WTC11 (cell line): ENCODE results near the gene RRP36. TPM values are rescaled to one million over a fixed set of nuclear protein-coding genes. Genes with fewer than 3 reads are reported as not detected.
A peak's percentile ranks its signal among the peaks of the same experiment; 100 is the strongest.

Source experiments
- ATAC-seq: fragments of 200-7000 bp; cut with Tn5 transposase; 2 replicates; pipeline ENCODE4 v1.10.0; 2021; ENCODE audit warnings: mild to moderate bottlenecking, moderate library complexity
- CTCF ChIA-PET: fragments of 300-600 bp; sonication (Branson Sonifier 250); formaldehyde crosslinking; loops from one replicate; lab custom pipeline; 2021; ENCODE audit warnings: antibody characterized with exemption; lab: Charles Lee
- POLR2A ChIA-PET: fragments of 350-600 bp; sonication (Branson Sonifier 250); formaldehyde crosslinking; loops from one replicate; lab custom pipeline; 2021; ENCODE audit warnings: antibody characterized with exemption; lab: Charles Lee
- DNase-seq: peaks from one replicate; pipeline ENCODE4 v3.0.0; 2021; ENCODE audit warnings: low spot score
- H3K27ac Mint-ChIP-seq: 2 replicates; pipeline ENCODE4 v1.8.0; 2021; ENCODE audit warnings: mixed read lengths
- H3K27me3 Mint-ChIP-seq: 2 replicates; pipeline ENCODE4 v1.8.0; 2021; ENCODE audit warnings: low read depth, mild to moderate bottlenecking, moderate library complexity, mixed read lengths
- H3K36me3 Mint-ChIP-seq: 2 replicates; pipeline ENCODE4 v1.8.0; 2021; ENCODE audit warnings: mixed read lengths
- H3K4me1 Mint-ChIP-seq: 2 replicates; pipeline ENCODE4 v1.8.0; 2022; ENCODE audit warnings: mixed read lengths
- H3K4me3 Mint-ChIP-seq: 2 replicates; pipeline ENCODE4 v1.8.0; 2021; ENCODE audit warnings: mild to moderate bottlenecking, moderate library complexity, mixed read lengths
- H3K9me3 Mint-ChIP-seq: 2 replicates; pipeline ENCODE4 v1.8.0; 2021; ENCODE audit warnings: mixed read lengths
- ATF2 ChIP-seq: sonication (generic); formaldehyde crosslinking; IDR thresholded peaks from 2 replicates; pipeline ENCODE4 v1.8.1; 2022; ENCODE audit warnings: low read depth, missing genetic modification reagents, borderline replicate concordance
- CDX4 ChIP-seq: fragments of 250-450 bp; sonication (Bioruptor Pico); IDR thresholded peaks from 2 replicates; pipeline ENCODE4 v1.9.0; 2021; ENCODE audit warnings: moderate library complexity, mild to moderate bottlenecking, inconsistent platforms, borderline replicate concordance
- CREB1 ChIP-seq: sonication (generic); formaldehyde crosslinking; IDR thresholded peaks from 2 replicates; pipeline ENCODE4 v1.8.0; 2023; ENCODE audit warnings: mild to moderate bottlenecking, missing genetic modification reagents
- EMX1 ChIP-seq: fragments of 250-450 bp; sonication (Bioruptor Pico); IDR thresholded peaks from 2 replicates; pipeline ENCODE4 v1.8.0; 2021; ENCODE audit warnings: mild to moderate bottlenecking
- JAZF1 ChIP-seq: fragments of 250-450 bp; sonication (Bioruptor Pico); IDR thresholded peaks from 2 replicates; pipeline ENCODE4 v1.9.0; 2021; ENCODE audit warnings: moderate library complexity, mild to moderate bottlenecking, inconsistent platforms
- NR1H2 ChIP-seq: sonication (generic); formaldehyde crosslinking; IDR thresholded peaks from 2 replicates; pipeline ENCODE4 v1.9.0; 2021; ENCODE audit warnings: mild to moderate bottlenecking, moderate library complexity, missing genetic modification reagents
- PRRX2 ChIP-seq: fragments of 250-450 bp; sonication (Bioruptor Pico); IDR thresholded peaks from 2 replicates; pipeline ENCODE4 v1.8.0; 2021; ENCODE audit warnings: mild to moderate bottlenecking
- RELA ChIP-seq: sonication (generic); formaldehyde crosslinking; IDR thresholded peaks from 2 replicates; pipeline ENCODE4 v1.8.1; 2022; ENCODE audit warnings: missing genetic modification reagents, mild to moderate bottlenecking, borderline replicate concordance
- SMAD4 ChIP-seq: sonication (generic); formaldehyde crosslinking; IDR thresholded peaks from 2 replicates; pipeline ENCODE4 v1.8.0; 2022; ENCODE audit warnings: mild to moderate bottlenecking, missing genetic modification reagents
- SOX15 ChIP-seq: fragments of 250-450 bp; sonication (Bioruptor Pico); IDR thresholded peaks from 2 replicates; pipeline ENCODE4 v1.9.0; 2021; ENCODE audit warnings: mild to moderate bottlenecking
- TEAD4 ChIP-seq: sonication (generic); formaldehyde crosslinking; IDR thresholded peaks from 2 replicates; pipeline ENCODE4 v1.8.0; 2022; ENCODE audit warnings: mild to moderate bottlenecking, missing genetic modification reagents
- USF1 ChIP-seq: sonication (generic); formaldehyde crosslinking; IDR thresholded peaks from 2 replicates; pipeline ENCODE4 v1.8.0; 2022; ENCODE audit warnings: mild to moderate bottlenecking, missing genetic modification reagents
- ZNF121 ChIP-seq: sonication (generic); formaldehyde crosslinking; IDR thresholded peaks from 2 replicates; pipeline ENCODE4 v1.8.0; 2023; ENCODE audit warnings: missing genetic modification reagents
- ZNF138 ChIP-seq: sonication (generic); formaldehyde crosslinking; conservative IDR thresholded peaks from 2 replicates; pipeline ENCODE4 v1.8.1; 2022; ENCODE audit warnings: mild to moderate bottlenecking, moderate library complexity, missing genetic modification reagents
- ZNF317 ChIP-seq: sonication (generic); formaldehyde crosslinking; IDR thresholded peaks from 2 replicates; pipeline ENCODE4 v1.8.1; 2023; ENCODE audit warnings: low read depth, mild to moderate bottlenecking, moderate library complexity, missing genetic modification reagents, borderline replicate concordance
- ZNF423 ChIP-seq: fragments of 250-450 bp; sonication (Bioruptor Pico); IDR thresholded peaks from 2 replicates; pipeline ENCODE4 v2.1.2; 2022; ENCODE audit warnings: mild to moderate bottlenecking, moderate library complexity
- total RNA-seq: library from RNA; stranded (reverse); gene quantifications from 3 replicates; pipeline ENCODE4 v1.2.3, GENCODE V29; 2021
- TF ChIP-seq, protein P1 (sequence below): fragments of 200-600 bp; IDR thresholded peaks from 2 replicates; pipeline ENCODE4 v1.8.0; 2022; ENCODE audit warnings: antibody characterized with exemption
- TF ChIP-seq, protein P2 (sequence below): sonication (generic); formaldehyde crosslinking; IDR thresholded peaks from 2 replicates; pipeline ENCODE4 v1.8.0; 2022; ENCODE audit warnings: mild to moderate bottlenecking, missing genetic modification reagents
- TF ChIP-seq, protein P3 (sequence below): sonication (generic); formaldehyde crosslinking; IDR thresholded peaks from 2 replicates; pipeline ENCODE4 v1.8.0; 2023; ENCODE audit warnings: missing genetic modification reagents, mild to moderate bottlenecking, borderline replicate concordance

RRP36 gene
- total RNA-seq, 1 experiment from 2014 or later: 81.0 TPM

GRCh38 chr6:42971746-42972327, 49.6 kb upstream of the RRP36 start:
- no peak for ATAC-seq
- Mint-ChIP-seq H3K27me3 (no peaks in the 10 kb centered on the region), H3K4me1 (peaks cover 1% of the 10 kb centered on the region; the same call in 1 of the 2 replicates), H3K4me3 (no peak overlapping the region), H3K9me3 (no peaks in the 10 kb centered on the region), H3K27ac (peak overlapping the region; percentile 66; the same call in 1 of the 2 replicates), H3K36me3 (no peaks in the 10 kb centered on the region)
- POLR2A ChIA-PET: interaction anchor here (0.5 to 2.7 kb wide), 3 partner anchors 12 to 108 kb away, joined by 3 to 9 read pairs (median 4); partner anchors contain the start of genes CNPY3 and PPP2R5D
- DNase-seq: no peak
- CTCF ChIA-PET: interaction anchor here (1.6 to 1.8 kb wide), 2 partner anchors 11 to 39 kb away, joined by 5 to 9 read pairs; partner anchors contain the start of gene GNMT
- TF ChIP-seq USF1 (CRISPR knock-in tag): no peak
- TF ChIP-seq ZNF121 (CRISPR knock-in tag): no peak
- TF ChIP-seq SOX15 (CRISPR knock-in tag): no peak
- no peak for TF ChIP-seq NR1H2
- TF ChIP-seq JAZF1 (CRISPR knock-in tag): no peak
- TF ChIP-seq CREB1 (CRISPR knock-in tag): no peak
- no peak for TF ChIP-seq RELA (CRISPR knock-in tag)
- TF ChIP-seq, protein P1, sequence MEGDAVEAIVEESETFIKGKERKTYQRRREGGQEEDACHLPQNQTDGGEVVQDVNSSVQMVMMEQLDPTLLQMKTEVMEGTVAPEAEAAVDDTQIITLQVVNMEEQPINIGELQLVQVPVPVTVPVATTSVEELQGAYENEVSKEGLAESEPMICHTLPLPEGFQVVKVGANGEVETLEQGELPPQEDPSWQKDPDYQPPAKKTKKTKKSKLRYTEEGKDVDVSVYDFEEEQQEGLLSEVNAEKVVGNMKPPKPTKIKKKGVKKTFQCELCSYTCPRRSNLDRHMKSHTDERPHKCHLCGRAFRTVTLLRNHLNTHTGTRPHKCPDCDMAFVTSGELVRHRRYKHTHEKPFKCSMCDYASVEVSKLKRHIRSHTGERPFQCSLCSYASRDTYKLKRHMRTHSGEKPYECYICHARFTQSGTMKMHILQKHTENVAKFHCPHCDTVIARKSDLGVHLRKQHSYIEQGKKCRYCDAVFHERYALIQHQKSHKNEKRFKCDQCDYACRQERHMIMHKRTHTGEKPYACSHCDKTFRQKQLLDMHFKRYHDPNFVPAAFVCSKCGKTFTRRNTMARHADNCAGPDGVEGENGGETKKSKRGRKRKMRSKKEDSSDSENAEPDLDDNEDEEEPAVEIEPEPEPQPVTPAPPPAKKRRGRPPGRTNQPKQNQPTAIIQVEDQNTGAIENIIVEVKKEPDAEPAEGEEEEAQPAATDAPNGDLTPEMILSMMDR: no peak
- no peak for TF ChIP-seq CDX4
- TF ChIP-seq, protein P2, sequence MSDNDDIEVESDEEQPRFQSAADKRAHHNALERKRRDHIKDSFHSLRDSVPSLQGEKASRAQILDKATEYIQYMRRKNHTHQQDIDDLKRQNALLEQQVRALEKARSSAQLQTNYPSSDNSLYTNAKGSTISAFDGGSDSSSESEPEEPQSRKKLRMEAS (CRISPR knock-in tag): no peak
- no peak for TF ChIP-seq ZNF317 (CRISPR knock-in tag)
- no peak for TF ChIP-seq SMAD4

DNA sequence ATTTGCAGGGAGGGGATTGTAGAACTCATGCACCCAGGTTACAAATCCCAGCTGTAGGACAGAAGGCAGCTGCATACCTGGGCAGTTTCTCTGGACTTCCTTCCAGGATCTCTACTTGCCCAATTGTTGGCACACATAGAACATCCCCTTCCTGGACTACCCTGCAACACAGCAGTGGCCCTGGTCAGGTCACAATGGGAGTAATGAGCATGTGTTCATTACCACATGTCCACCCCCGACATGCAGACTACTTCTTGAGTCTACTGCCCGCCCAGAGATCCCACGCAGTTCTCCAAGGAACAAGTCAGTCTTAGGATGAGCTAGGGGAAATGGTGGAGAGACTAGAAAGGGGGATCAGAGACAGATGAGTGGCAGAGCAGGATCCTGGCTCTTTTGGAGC, 47.5 kb upstream of the RRP36 start:
- Mint-ChIP-seq H3K27me3 (no peaks in the 10 kb centered on the region), H3K36me3 (no peaks in the 10 kb centered on the region), H3K9me3 (no peaks in the 10 kb centered on the region), H3K4me1 (peaks cover 7% of the 10 kb centered on the region), H3K27ac (peak overlapping the region; percentile 57), H3K4me3 (no peak overlapping the region)
- CTCF ChIA-PET: interaction anchor here (1.1 kb wide), 1 partner anchor 170 kb away, joined by 3 read pairs; no protein-coding TSS in a partner anchor
- TF ChIP-seq EMX1 (CRISPR knock-in tag): no peak
- POLR2A ChIA-PET: no interaction called here
- ATAC-seq: no peak
- DNase-seq: no peak

DNA sequence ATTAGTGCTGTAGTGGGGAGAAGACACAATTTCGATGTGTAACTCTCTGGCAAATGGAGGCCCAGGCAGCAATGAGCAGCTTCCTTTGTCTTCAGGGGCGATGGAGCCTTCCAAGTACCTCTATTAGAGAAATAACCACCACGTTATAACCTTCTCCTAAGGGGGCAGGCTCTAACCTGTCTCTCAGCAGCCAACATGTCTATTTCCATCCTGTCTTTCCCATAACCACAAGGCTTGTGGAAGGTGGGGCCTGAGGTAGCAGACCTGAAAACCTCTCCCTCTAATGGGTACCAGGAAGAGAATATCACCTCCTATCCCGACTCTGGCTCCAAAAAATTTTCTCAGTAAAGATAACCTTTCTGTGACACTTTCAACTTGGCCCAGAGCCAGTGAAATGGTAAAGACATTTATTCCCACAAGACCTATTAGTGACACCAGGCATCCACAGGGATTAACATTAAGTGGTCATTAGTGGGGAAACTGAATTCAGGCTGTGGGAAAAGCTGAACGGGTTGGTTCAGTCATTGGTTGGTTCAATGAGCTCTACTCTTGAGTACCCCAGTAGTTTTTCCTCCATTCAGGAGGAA, 46.4 kb upstream of the RRP36 start:
- ATAC-seq: no peak
- Mint-ChIP-seq H3K4me3 (no peak overlapping the region), H3K36me3 (no peaks in the 10 kb centered on the region)
- TF ChIP-seq TEAD4 (CRISPR knock-in tag): no peak
- no peak for TF ChIP-seq ZNF138 (CRISPR knock-in tag)
- TF ChIP-seq PRRX2 (CRISPR knock-in tag): no peak
- no peak for TF ChIP-seq ZNF317 (CRISPR knock-in tag)
- TF ChIP-seq, protein P3, sequence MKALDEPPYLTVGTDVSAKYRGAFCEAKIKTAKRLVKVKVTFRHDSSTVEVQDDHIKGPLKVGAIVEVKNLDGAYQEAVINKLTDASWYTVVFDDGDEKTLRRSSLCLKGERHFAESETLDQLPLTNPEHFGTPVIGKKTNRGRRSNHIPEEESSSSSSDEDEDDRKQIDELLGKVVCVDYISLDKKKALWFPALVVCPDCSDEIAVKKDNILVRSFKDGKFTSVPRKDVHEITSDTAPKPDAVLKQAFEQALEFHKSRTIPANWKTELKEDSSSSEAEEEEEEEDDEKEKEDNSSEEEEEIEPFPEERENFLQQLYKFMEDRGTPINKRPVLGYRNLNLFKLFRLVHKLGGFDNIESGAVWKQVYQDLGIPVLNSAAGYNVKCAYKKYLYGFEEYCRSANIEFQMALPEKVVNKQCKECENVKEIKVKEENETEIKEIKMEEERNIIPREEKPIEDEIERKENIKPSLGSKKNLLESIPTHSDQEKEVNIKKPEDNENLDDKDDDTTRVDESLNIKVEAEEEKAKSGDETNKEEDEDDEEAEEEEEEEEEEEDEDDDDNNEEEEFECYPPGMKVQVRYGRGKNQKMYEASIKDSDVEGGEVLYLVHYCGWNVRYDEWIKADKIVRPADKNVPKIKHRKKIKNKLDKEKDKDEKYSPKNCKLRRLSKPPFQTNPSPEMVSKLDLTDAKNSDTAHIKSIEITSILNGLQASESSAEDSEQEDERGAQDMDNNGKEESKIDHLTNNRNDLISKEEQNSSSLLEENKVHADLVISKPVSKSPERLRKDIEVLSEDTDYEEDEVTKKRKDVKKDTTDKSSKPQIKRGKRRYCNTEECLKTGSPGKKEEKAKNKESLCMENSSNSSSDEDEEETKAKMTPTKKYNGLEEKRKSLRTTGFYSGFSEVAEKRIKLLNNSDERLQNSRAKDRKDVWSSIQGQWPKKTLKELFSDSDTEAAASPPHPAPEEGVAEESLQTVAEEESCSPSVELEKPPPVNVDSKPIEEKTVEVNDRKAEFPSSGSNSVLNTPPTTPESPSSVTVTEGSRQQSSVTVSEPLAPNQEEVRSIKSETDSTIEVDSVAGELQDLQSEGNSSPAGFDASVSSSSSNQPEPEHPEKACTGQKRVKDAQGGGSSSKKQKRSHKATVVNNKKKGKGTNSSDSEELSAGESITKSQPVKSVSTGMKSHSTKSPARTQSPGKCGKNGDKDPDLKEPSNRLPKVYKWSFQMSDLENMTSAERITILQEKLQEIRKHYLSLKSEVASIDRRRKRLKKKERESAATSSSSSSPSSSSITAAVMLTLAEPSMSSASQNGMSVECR (CRISPR knock-in tag): no peak
- TF ChIP-seq ATF2 (CRISPR knock-in tag): no peak
- no peak for TF ChIP-seq ZNF423

More for the DNA sequence above, 46.4 kb upstream of the RRP36 start:
- Mint-ChIP-seq H3K4me1 (peaks cover 17% of the 10 kb centered on the region), H3K27me3 (no peaks in the 10 kb centered on the region), H3K27ac (no peak overlapping the region), H3K9me3 (no peaks in the 10 kb centered on the region)
- POLR2A ChIA-PET: interaction anchor here (0.6 kb wide), 2 partner anchors 8 to 183 kb away, joined by 3 to 4 read pairs; no protein-coding TSS in a partner anchor
- CTCF ChIA-PET: interaction anchor here (1.5 kb wide), 1 partner anchor 12 kb away, joined by 6 read pairs; no protein-coding TSS in a partner anchor
- no peak for DNase-seq
